PC-3 (cell line): ENCODE data around the gene CCDC197. TPM values are rescaled to one million over a fixed set of nuclear protein-coding genes. Genes with fewer than 3 reads are reported as not detected.

Source experiments
- ATAC-seq: fragments of 200-7000 bp; cut with Tn5 transposase; 2 replicates; pipeline ENCODE4 v1.9.1; 2020; ENCODE audit warnings: mild to moderate bottlenecking, moderate library complexity
- BruUV-seq: library from RNA; stranded (reverse); fragments of 400-500 nt; replicated peaks from 2 replicates; lab custom pipeline; 2021; lab: Mats Ljungman, UMichigan
- CTCF ChIA-PET: fragments of 300-600 bp; sonication (Branson Sonifier 250); formaldehyde crosslinking; loops from one replicate; lab custom pipeline; 2022; ENCODE audit warnings: antibody characterized with exemption; lab: Charles Lee
- POLR2A ChIA-PET: fragments of 300-600 bp; sonication (Branson Sonifier 250); formaldehyde crosslinking; loops from one replicate; lab custom pipeline; 2022; ENCODE audit warnings: antibody characterized with exemption; ENCODE audit not compliant: unreplicated experiment; lab: Charles Lee
- DNase-seq: peaks from one replicate; pipeline ENCODE4 v3.0.0-alpha.2; 2015
- H2AFZ ChIP-seq: fragments of 300-600 bp; sonication (generic); 2 replicates; pipeline ENCODE4 v1.6.0; 2016; ENCODE audit warnings: antibody characterized with exemption, low read length
- H3F3A ChIP-seq: fragments of 300-600 bp; sonication (generic); one replicate; pipeline ENCODE4 v1.6.0; 2017; ENCODE audit warnings: antibody characterized with exemption, low read length, control low read depth, mild to moderate bottlenecking; ENCODE audit not compliant: unreplicated experiment
- H3K27ac ChIP-seq: fragments of 300-600 bp; sonication (generic); 2 replicates; pipeline ENCODE4 v1.5.1; 2016; ENCODE audit warnings: mild to moderate bottlenecking, low read length
- H3K27me3 ChIP-seq: fragments of 300-600 bp; sonication (generic); 2 replicates; pipeline ENCODE4 v1.6.1; 2016; ENCODE audit warnings: low read length, mixed read lengths
- H3K36me3 ChIP-seq: fragments of 300-600 bp; sonication (generic); 2 replicates; pipeline ENCODE4 v1.6.1; 2016; ENCODE audit warnings: low read depth, mixed run types, low read length, mixed read lengths
- H3K4me1 ChIP-seq: fragments of 300-600 bp; sonication (generic); 2 replicates; pipeline ENCODE4 v1.5.1; 2016; ENCODE audit warnings: low read length; ENCODE audit not compliant: insufficient read depth
- H3K4me2 ChIP-seq: fragments of 300-600 bp; sonication (generic); 2 replicates; pipeline ENCODE4 v1.6.0; 2016; ENCODE audit warnings: low read length
- H3K4me3 ChIP-seq: fragments of 300-600 bp; sonication (generic); 2 replicates; pipeline ENCODE4 v1.5.1; 2016; ENCODE audit warnings: mild to moderate bottlenecking, low read length, mixed read lengths
- H3K79me2 ChIP-seq: fragments of 300-600 bp; sonication (generic); 2 replicates; pipeline ENCODE4 v1.6.1; 2017; ENCODE audit warnings: low read length, mixed read lengths
- H3K9ac ChIP-seq: fragments of 300-600 bp; sonication (generic); 2 replicates; pipeline ENCODE4 v1.6.0; 2016; ENCODE audit warnings: mild to moderate bottlenecking, low read length
- H3K9me2 ChIP-seq: fragments of 300-600 bp; sonication (generic); replicated peaks from 2 replicates; pipeline ENCODE4 v1.6.1; 2016; ENCODE audit warnings: mixed run types, low read length, mixed read lengths
- H3K9me3 ChIP-seq: fragments of 300-600 bp; sonication (generic); 2 replicates; pipeline ENCODE4 v1.6.1; 2016; ENCODE audit warnings: low read length, mixed read lengths
- H4K20me1 ChIP-seq: fragments of 300-600 bp; sonication (generic); 2 replicates; pipeline ENCODE4 v1.6.1; 2016; ENCODE audit warnings: low read length, mixed read lengths
- EZH2 ChIP-seq: fragments of 300-600 bp; sonication (generic); IDR thresholded peaks from one replicate; pipeline ENCODE4 v1.6.1; 2017; ENCODE audit warnings: antibody characterized with exemption, mild to moderate bottlenecking, low read length; ENCODE audit not compliant: unreplicated experiment
- EZH2phosphoT487 ChIP-seq: fragments of 300-600 bp; sonication (generic); IDR thresholded peaks from 2 replicates; pipeline ENCODE4 v1.6.1; 2018; ENCODE audit warnings: mild to moderate bottlenecking, antibody characterized with exemption, low read length, borderline replicate concordance
- intact Hi-C: fragments of 100-400 bp; cut with micrococcal nuclease; formaldehyde crosslinking; loops from 2 replicates; pipeline ENCODE4 v1.9.0; 2023
- total RNA-seq: library from RNA; depleted of rRNA; stranded (reverse); fragments of >200 nt; gene quantifications from 2 replicates; pipeline ENCODE4 v1.2.3, GENCODE V29; 2014
- TF ChIP-seq, protein P1 (sequence below): fragments of 300-600 bp; sonication (generic); conservative IDR thresholded peaks from 2 replicates; pipeline ENCODE4 v1.5.1; 2017; ENCODE audit warnings: antibody characterized with exemption, low read depth, mild to moderate bottlenecking, low read length

The CCDC197 gene
- total RNA-seq, 1 experiment from 2014 or later = not detected

DNA sequence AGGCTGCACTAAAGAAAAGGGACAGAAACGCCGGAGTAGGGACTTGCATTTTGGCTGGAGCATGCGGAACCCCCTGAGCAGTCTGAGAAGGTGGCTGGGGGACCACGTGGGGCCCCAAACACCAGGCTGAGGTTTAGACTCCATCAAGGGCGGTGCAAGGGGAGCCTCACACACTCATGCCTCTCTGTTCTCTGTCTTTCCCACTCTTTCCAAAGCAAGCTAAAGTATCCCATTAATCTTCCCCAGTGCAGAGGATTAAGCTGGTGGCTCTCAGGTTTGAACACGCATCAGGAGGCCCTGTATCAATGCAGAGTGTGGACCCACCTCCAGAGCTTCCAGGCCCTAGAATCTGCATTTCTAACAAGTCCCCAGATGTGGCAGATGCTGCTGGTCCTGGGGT is 13.5 kb downstream of the CCDC197 start:
- DNase-seq (no peak), ATAC-seq (no peak)
- H3F3A ChIP-seq = no peaks in the 10 kb centered on the region
- intact Hi-C loops = no loop called here
- H2AFZ ChIP-seq = no peak overlapping the region
- TF ChIP-seq, protein P1, sequence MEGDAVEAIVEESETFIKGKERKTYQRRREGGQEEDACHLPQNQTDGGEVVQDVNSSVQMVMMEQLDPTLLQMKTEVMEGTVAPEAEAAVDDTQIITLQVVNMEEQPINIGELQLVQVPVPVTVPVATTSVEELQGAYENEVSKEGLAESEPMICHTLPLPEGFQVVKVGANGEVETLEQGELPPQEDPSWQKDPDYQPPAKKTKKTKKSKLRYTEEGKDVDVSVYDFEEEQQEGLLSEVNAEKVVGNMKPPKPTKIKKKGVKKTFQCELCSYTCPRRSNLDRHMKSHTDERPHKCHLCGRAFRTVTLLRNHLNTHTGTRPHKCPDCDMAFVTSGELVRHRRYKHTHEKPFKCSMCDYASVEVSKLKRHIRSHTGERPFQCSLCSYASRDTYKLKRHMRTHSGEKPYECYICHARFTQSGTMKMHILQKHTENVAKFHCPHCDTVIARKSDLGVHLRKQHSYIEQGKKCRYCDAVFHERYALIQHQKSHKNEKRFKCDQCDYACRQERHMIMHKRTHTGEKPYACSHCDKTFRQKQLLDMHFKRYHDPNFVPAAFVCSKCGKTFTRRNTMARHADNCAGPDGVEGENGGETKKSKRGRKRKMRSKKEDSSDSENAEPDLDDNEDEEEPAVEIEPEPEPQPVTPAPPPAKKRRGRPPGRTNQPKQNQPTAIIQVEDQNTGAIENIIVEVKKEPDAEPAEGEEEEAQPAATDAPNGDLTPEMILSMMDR = no peak
- no peak for TF ChIP-seq EZH2
- H3K4me2 ChIP-seq = no peak overlapping the region
- H3K9ac ChIP-seq = no peak overlapping the region
- no peaks in the 10 kb centered on the region for H3K27me3 ChIP-seq
- no TSS peak for BruUV-seq
- ChIA-PET POLR2A (no interaction called here), CTCF (no interaction called here)
- H4K20me1 ChIP-seq = no peaks in the 10 kb centered on the region
- H3K9me2 ChIP-seq = no peaks in the 10 kb centered on the region
- no peaks in the 10 kb centered on the region for H3K36me3 ChIP-seq
- 0 out of 2 replicates have a peak, but pooled peaks cover 7% of the 10 kb centered on the region for H3K4me1 ChIP-seq
- no peaks in the 10 kb centered on the region for H3K9me3 ChIP-seq
- H3K4me3 ChIP-seq = no peak overlapping the region
- no peaks in the 10 kb centered on the region for H3K79me2 ChIP-seq
- no peak overlapping the region for H3K27ac ChIP-seq

DNA sequence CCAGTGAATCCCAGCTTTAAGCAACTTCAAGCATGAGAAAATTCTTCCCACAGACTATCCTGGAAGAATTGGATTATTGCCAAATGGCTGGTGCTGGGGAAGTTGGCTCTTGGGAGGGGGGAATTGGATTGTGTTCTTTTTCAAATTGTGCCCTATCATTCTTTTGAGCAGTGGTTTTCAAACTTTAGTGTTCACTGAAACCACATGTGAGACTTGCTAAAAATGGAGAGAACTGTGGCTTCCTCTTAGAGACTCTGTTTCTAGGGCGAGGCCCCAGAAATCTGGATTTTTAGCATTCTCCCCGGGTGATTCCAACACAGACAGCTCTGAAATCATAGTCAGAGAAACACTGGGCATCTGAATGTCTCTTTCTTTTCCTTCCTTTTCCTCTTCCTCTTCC is 14.7 kb downstream of the CCDC197 start:
- no peak overlapping the region for H3K4me3 ChIP-seq
- H3K9me2 ChIP-seq = no peaks in the 10 kb centered on the region
- POLR2A ChIA-PET = no interaction called here
- no peak overlapping the region for H3K9ac ChIP-seq
- TF ChIP-seq, protein P1 = no peak
- TF ChIP-seq EZH2phosphoT487 = no peak
- TF ChIP-seq EZH2 = no peak
- H3F3A ChIP-seq = no peaks in the 10 kb centered on the region
- no TSS peak for BruUV-seq
- CTCF ChIA-PET = no interaction called here
- no peaks in the 10 kb centered on the region for H3K36me3 ChIP-seq
- H2AFZ ChIP-seq = no peak overlapping the region
- no peak overlapping the region for H3K27ac ChIP-seq
- H3K4me2 ChIP-seq = no peak overlapping the region
- H3K4me1 ChIP-seq = 0 out of 2 replicates have a peak, but pooled peaks cover 7% of the 10 kb centered on the region
- intact Hi-C loops = no loop called here
- no peaks in the 10 kb centered on the region for H4K20me1 ChIP-seq
- ATAC-seq (no peak), DNase-seq (no peak)
- H3K79me2 ChIP-seq = no peaks in the 10 kb centered on the region
- H3K27me3 ChIP-seq = no peaks in the 10 kb centered on the region
- no peaks in the 10 kb centered on the region for H3K9me3 ChIP-seq

DNA sequence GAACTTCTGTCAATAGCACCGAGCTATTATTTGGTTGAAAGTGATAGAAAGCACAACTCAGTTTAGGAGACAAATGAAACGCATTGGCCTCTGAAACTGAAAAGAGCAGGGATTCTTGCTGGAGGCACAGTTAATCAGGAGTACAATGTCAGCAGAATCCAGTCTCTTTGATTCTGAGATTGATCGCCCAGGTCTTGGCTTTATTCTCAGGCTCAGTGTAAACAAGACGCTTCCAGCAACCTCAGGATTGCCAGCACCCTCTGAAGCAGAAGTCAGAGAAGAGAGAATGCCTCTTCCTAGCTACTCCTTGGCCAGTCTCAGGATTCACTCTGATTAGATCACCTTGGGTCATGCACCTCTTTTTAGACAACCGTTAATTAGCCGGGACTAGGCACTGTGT is 17.3 kb downstream of the CCDC197 start:
- BruUV-seq = no TSS peak
- DNase-seq (no peak), ATAC-seq (no peak)
- H3K27ac ChIP-seq = no peak overlapping the region
- no peak overlapping the region for H3K4me2 ChIP-seq
- TF ChIP-seq EZH2 (no peak), EZH2phosphoT487 (no peak)
- TF ChIP-seq, protein P1 = no peak
- POLR2A ChIA-PET = interaction anchor here (0.5 kb wide), 1 partner anchor 683 kb away, joined by 5 read pairs; no protein-coding TSS in a partner anchor
- no peaks in the 10 kb centered on the region for H3K9me3 ChIP-seq
- no peaks in the 10 kb centered on the region for H4K20me1 ChIP-seq
- no peaks in the 10 kb centered on the region for H3K79me2 ChIP-seq
- no peaks in the 10 kb centered on the region for H3K27me3 ChIP-seq
- no peak overlapping the region for H3K4me3 ChIP-seq
- H3K9me2 ChIP-seq = no peaks in the 10 kb centered on the region
- H3K9ac ChIP-seq = no peak overlapping the region
- H3K4me1 ChIP-seq = peaks cover 10% of the 10 kb centered on the region; the same call in 1 of the 2 replicates
- CTCF ChIA-PET = no interaction called here
- intact Hi-C loops = no loop called here
- H3K36me3 ChIP-seq = no peaks in the 10 kb centered on the region
- no peaks in the 10 kb centered on the region for H3F3A ChIP-seq
- H2AFZ ChIP-seq = no peak overlapping the region
